H9 (cell line): ENCODE results near the gene PTPN7. TPM values are rescaled to one million over a fixed set of nuclear protein-coding genes. Genes with fewer than 3 reads are reported as not detected.
A peak's percentile ranks its signal among the peaks of the same experiment; 100 is the strongest.

ENCODE experiments used
- DNase-seq: peaks from one replicate; pipeline ENCODE4 v3.0.0-alpha.2; 2017
- H2AFZ ChIP-seq: one replicate; pipeline ENCODE4 v1.6.1; 2013; ENCODE audit warnings: mild to moderate bottlenecking, low read length, control low read depth, moderate library complexity
- H2AK5ac ChIP-seq: 2 replicates; pipeline ENCODE4 v1.6.1; 2013; ENCODE audit warnings: low read length, control low read depth, mixed read lengths; ENCODE audit not compliant: insufficient read length
- H2BK120ac ChIP-seq: one replicate; pipeline ENCODE4 v1.6.1; 2013; ENCODE audit warnings: low read depth, mild to moderate bottlenecking, low read length, control low read depth, inconsistent platforms; ENCODE audit not compliant: poor library complexity, severe bottlenecking
- H2BK12ac ChIP-seq: 2 replicates; pipeline ENCODE4 v1.6.1; 2013; ENCODE audit warnings: low read length, control low read depth, mixed read lengths, low read depth; ENCODE audit not compliant: insufficient read length
- H2BK15ac ChIP-seq: 2 replicates; pipeline ENCODE4 v1.6.1; 2013; ENCODE audit warnings: low read depth, low read length, control low read depth
- H2BK20ac ChIP-seq: one replicate; pipeline ENCODE4 v1.6.1; 2013; ENCODE audit warnings: low read depth, mild to moderate bottlenecking, low read length, control low read depth, inconsistent platforms; ENCODE audit not compliant: poor library complexity, severe bottlenecking
- H2BK5ac ChIP-seq: 2 replicates; pipeline ENCODE4 v1.6.1; 2013; ENCODE audit warnings: low read length, control low read depth, mixed read lengths; ENCODE audit not compliant: insufficient read length
- H3K14ac ChIP-seq: 2 replicates; pipeline ENCODE4 v1.6.1; 2013; ENCODE audit warnings: low read length, control low read depth; ENCODE audit not compliant: insufficient read depth
- H3K18ac ChIP-seq: 2 replicates; pipeline ENCODE4 v1.6.1; 2013; ENCODE audit warnings: low read depth, mild to moderate bottlenecking, mixed read lengths, low read length, control low read depth; ENCODE audit not compliant: insufficient read length
- H3K23ac ChIP-seq: 2 replicates; pipeline ENCODE4 v1.6.1; 2013; ENCODE audit warnings: low read length, control low read depth, mixed read lengths, low read depth; ENCODE audit not compliant: insufficient read length
- H3K23me2 ChIP-seq: 2 replicates; pipeline ENCODE4 v1.6.1; 2013; ENCODE audit warnings: low read depth, mild to moderate bottlenecking, mixed read lengths, low read length, control low read depth; ENCODE audit not compliant: insufficient read length, poor library complexity, severe bottlenecking
- H3K27ac ChIP-seq: 2 replicates; pipeline ENCODE4 v1.5.1; 2013; ENCODE audit warnings: low read length, control low read depth, mixed read lengths, low read depth; ENCODE audit not compliant: insufficient read length
- H3K27me3 ChIP-seq: 2 replicates; pipeline ENCODE4 v1.6.1; 2013; ENCODE audit warnings: low read length, control low read depth, inconsistent platforms; ENCODE audit not compliant: insufficient read depth
- H3K4ac ChIP-seq: 2 replicates; pipeline ENCODE4 v1.6.1; 2013; ENCODE audit warnings: low read depth, mild to moderate bottlenecking, control low read depth, inconsistent platforms, low read length, moderate library complexity
- H3K4me1 ChIP-seq: 2 replicates; pipeline ENCODE4 v1.6.1; 2013; ENCODE audit warnings: low read length, control low read depth, inconsistent platforms; ENCODE audit not compliant: insufficient read depth
- H3K4me2 ChIP-seq: 2 replicates; pipeline ENCODE4 v1.6.1; 2013; ENCODE audit warnings: low read length, control low read depth, mixed read lengths; ENCODE audit not compliant: insufficient read length, insufficient read depth
- H3K56ac ChIP-seq: 2 replicates; pipeline ENCODE4 v1.6.1; 2013; ENCODE audit warnings: low read depth, mild to moderate bottlenecking, mixed read lengths, low read length, control low read depth; ENCODE audit not compliant: insufficient read length
- H3K79me1 ChIP-seq: 2 replicates; pipeline ENCODE4 v1.6.1; 2013; ENCODE audit warnings: low read depth, mild to moderate bottlenecking, moderate library complexity, low read length, control low read depth, inconsistent platforms; ENCODE audit not compliant: insufficient read depth, poor library complexity, severe bottlenecking
- H3K79me2 ChIP-seq: 2 replicates; pipeline ENCODE4 v1.6.1; 2013; ENCODE audit warnings: low read length, control low read depth, inconsistent platforms; ENCODE audit not compliant: insufficient read depth
- H3K9ac ChIP-seq: 2 replicates; pipeline ENCODE4 v1.6.1; 2013; ENCODE audit warnings: low read length, control low read depth, mixed read lengths; ENCODE audit not compliant: insufficient read length; ENCODE audit errors: extremely low read depth
- H3K9me3 ChIP-seq: one replicate; pipeline ENCODE4 v1.6.1; 2013; ENCODE audit warnings: low read depth, low read length, inconsistent platforms; ENCODE audit not compliant: control insufficient read depth
- H3T11ph ChIP-seq: one replicate; pipeline ENCODE4 v1.6.1; 2013; ENCODE audit warnings: mild to moderate bottlenecking, low read length, control low read depth, inconsistent platforms
- H4K20me1 ChIP-seq: one replicate; pipeline ENCODE4 v1.6.1; 2013; ENCODE audit not compliant: control insufficient read depth, insufficient read length, insufficient read depth
- H4K5ac ChIP-seq: 2 replicates; pipeline ENCODE4 v1.6.1; 2013; ENCODE audit warnings: low read depth, mild to moderate bottlenecking, mixed read lengths, low read length, control low read depth; ENCODE audit not compliant: insufficient read length
- H4K8ac ChIP-seq: replicated peaks from 2 replicates; pipeline ENCODE4 v1.6.1; 2013; ENCODE audit warnings: low read length, control low read depth, mixed read lengths, low read depth; ENCODE audit not compliant: insufficient read length
- H4K91ac ChIP-seq: 2 replicates; pipeline ENCODE4 v1.6.1; 2013; ENCODE audit warnings: low read depth, mild to moderate bottlenecking, moderate library complexity, mixed read lengths, low read length, control low read depth; ENCODE audit not compliant: insufficient read length
- H3K27ac Mint-ChIP-seq, 3 experiments: 2 replicates in 2 of 3; 3 replicates in 1 of 3; pipeline ENCODE4 v1.8.0; 2020 to 2021; ENCODE audit warnings: mixed read lengths in 3 of 3, mild to moderate bottlenecking in 1 of 3, moderate library complexity in 1 of 3
- H3K27me3 Mint-ChIP-seq: 2 replicates; pipeline ENCODE4 v1.8.0; 2021; ENCODE audit warnings: low read depth, mild to moderate bottlenecking, moderate library complexity, mixed read lengths
- H3K36me3 Mint-ChIP-seq, 3 experiments: 2 replicates in 2 of 3; 3 replicates in 1 of 3; pipeline ENCODE4 v1.8.0; 2020 to 2021; ENCODE audit warnings: low read depth in 3 of 3, mixed read lengths in 3 of 3; ENCODE audit not compliant: insufficient read depth in 1 of 3
- H3K4me1 Mint-ChIP-seq, 2 experiments: 2 replicates each; pipeline ENCODE4 v1.8.0; 2020; ENCODE audit warnings: mixed read lengths in 2 of 2
- H3K4me3 Mint-ChIP-seq, 2 experiments: 2 replicates in 1 of 2; 3 replicates in 1 of 2; pipeline ENCODE4 v1.8.0; 2020 to 2021; ENCODE audit warnings: mild to moderate bottlenecking in 2 of 2, mixed read lengths in 2 of 2, moderate library complexity in 1 of 2
- H3K9me3 Mint-ChIP-seq, 2 experiments: 2 replicates in 1 of 2; 3 replicates in 1 of 2; pipeline ENCODE4 v1.8.0; 2020; ENCODE audit warnings: mild to moderate bottlenecking in 2 of 2, mixed read lengths in 2 of 2, moderate library complexity in 1 of 2
- CTCF ChIP-seq: fragments of 200-600 bp; sonication (generic); conservative IDR thresholded peaks from 3 replicates; pipeline ENCODE4 v1.8.0; 2021; ENCODE audit warnings: antibody characterized with exemption, mild to moderate bottlenecking
- WGBS: extraction: QIAGEN DNeasy Blood & Tissue Kit; methylation state at CpG from one replicate; pipeline ENCODE4 v1.1.7; 2013; ENCODE audit warnings: missing lambda C conversion rate, low lambda C conversion rate, mixed read lengths; ENCODE audit not compliant: insufficient read length; ENCODE audit errors: extremely low coverage; 5-methylcytosine and 5-hydroxymethylcytosine counted together
- total RNA-seq: library from RNA; stranded (reverse); gene quantifications from 2 replicates; pipeline ENCODE4 v1.2.1, GENCODE V29; 2021

The PTPN7 gene
- total RNA-seq, 1 experiment from 2014 or later = 0.72 TPM

- H3K18ac ChIP-seq = no peak overlapping the region
- WGBS = no CpG with 5 or more reads among the region's 8 CpGs
- H4K20me1 ChIP-seq = no peaks in the 10 kb centered on the region
- H3K9ac ChIP-seq = no peak overlapping the region
- no peaks in the 10 kb centered on the region for H3K36me3 Mint-ChIP-seq
- no peak overlapping the region for H3K14ac ChIP-seq
- DNase-seq = no peak
- no peaks in the 10 kb centered on the region for H3K23me2 ChIP-seq
- H2AFZ ChIP-seq = no peak overlapping the region
- no peaks in the 10 kb centered on the region for H3K79me2 ChIP-seq
- H3K23ac ChIP-seq = no peak overlapping the region
- no peak overlapping the region for H2BK5ac ChIP-seq
- H3K27ac Mint-ChIP-seq = peak overlapping the region in 2 of 3 experiments; percentile 7 to 21; a peak in 3 of 7 replicates
- no peak overlapping the region for H2BK20ac ChIP-seq
- no peak overlapping the region for H3K4me3 Mint-ChIP-seq
- no peak overlapping the region for H3K4me2 ChIP-seq
- no peak overlapping the region for H3T11ph ChIP-seq
- H3K4me1 Mint-ChIP-seq = peaks cover 15 to 29% of the 10 kb centered on the region in 2 experiments
- no peak overlapping the region for H2BK15ac ChIP-seq
- H3K4ac ChIP-seq = no peak overlapping the region
- no peaks in the 10 kb centered on the region for H3K4me1 ChIP-seq
- H3K9me3 ChIP-seq = no peaks in the 10 kb centered on the region
- H3K79me1 ChIP-seq = no peaks in the 10 kb centered on the region
- no peaks in the 10 kb centered on the region for H3K27me3 ChIP-seq
- H2AK5ac ChIP-seq = no peak overlapping the region
- H4K8ac ChIP-seq = no peak overlapping the region
- TF ChIP-seq CTCF = no peak
- H4K5ac ChIP-seq = no peak overlapping the region
- H3K27me3 Mint-ChIP-seq = peaks cover 10% of the 10 kb centered on the region
- H3K27ac ChIP-seq = no peak overlapping the region
- H4K91ac ChIP-seq = no peak overlapping the region
- no peak overlapping the region for H3K56ac ChIP-seq
- no peaks in the 10 kb centered on the region for H3K9me3 Mint-ChIP-seq
- no peak overlapping the region for H2BK120ac ChIP-seq
- no peak overlapping the region for H2BK12ac ChIP-seq
These were observed 9.8 kb downstream of the PTPN7 start for GRCh38 chr1:202150602-202151001.
